Glutamatergic neuron (in vitro differentiated cells): Measurements from ENCODE around the gene ATP1A3. TPM values are rescaled to one million over a fixed set of nuclear protein-coding genes. Genes with fewer than 3 reads are reported as not detected.

ENCODE experiments used
- DNase-seq: peaks from one replicate; pipeline ENCODE4 v3.0.0; 2022
- H3K27ac Mint-ChIP-seq: one replicate; pipeline ENCODE4 v1.8.0; 2020; ENCODE audit warnings: mild to moderate bottlenecking, mixed read lengths, inconsistent platforms; ENCODE audit not compliant: unreplicated experiment
- H3K27me3 Mint-ChIP-seq: one replicate; pipeline ENCODE4 v1.8.0; 2020; ENCODE audit warnings: mild to moderate bottlenecking, moderate library complexity, mixed read lengths, inconsistent platforms; ENCODE audit not compliant: unreplicated experiment
- H3K36me3 Mint-ChIP-seq: one replicate; pipeline ENCODE4 v1.8.0; 2020; ENCODE audit warnings: mild to moderate bottlenecking, mixed read lengths, inconsistent platforms; ENCODE audit not compliant: unreplicated experiment
- H3K4me1 Mint-ChIP-seq: one replicate; pipeline ENCODE4 v1.8.0; 2020; ENCODE audit warnings: mild to moderate bottlenecking, low read depth, mixed read lengths, inconsistent platforms; ENCODE audit not compliant: unreplicated experiment
- H3K4me3 Mint-ChIP-seq: one replicate; pipeline ENCODE4 v1.8.0; 2020; ENCODE audit warnings: mild to moderate bottlenecking, mixed read lengths, inconsistent platforms; ENCODE audit not compliant: unreplicated experiment
- H3K9me3 Mint-ChIP-seq: one replicate; pipeline ENCODE4 v1.8.0; 2020; ENCODE audit warnings: mild to moderate bottlenecking, moderate library complexity, mixed read lengths, inconsistent platforms; ENCODE audit not compliant: unreplicated experiment
- CTCF ChIP-seq: fragments of 200-600 bp; sonication (generic); IDR thresholded peaks from one replicate; pipeline ENCODE4 v1.5.0; 2021; ENCODE audit not compliant: partially characterized antibody, unreplicated experiment
- total RNA-seq: library from RNA; stranded (reverse); fragmentation: NEBNext Ultra II Directional; extraction: Animal tissue kit (Norgen Biotek cat#: 25700); gene quantifications from one replicate; pipeline ENCODE4 v1.2.1, GENCODE V29; 2021; ENCODE audit not compliant: unreplicated experiment

ATP1A3 gene
- total RNA-seq, 1 donor from 2014 or later, result 650 TPM

DNA sequence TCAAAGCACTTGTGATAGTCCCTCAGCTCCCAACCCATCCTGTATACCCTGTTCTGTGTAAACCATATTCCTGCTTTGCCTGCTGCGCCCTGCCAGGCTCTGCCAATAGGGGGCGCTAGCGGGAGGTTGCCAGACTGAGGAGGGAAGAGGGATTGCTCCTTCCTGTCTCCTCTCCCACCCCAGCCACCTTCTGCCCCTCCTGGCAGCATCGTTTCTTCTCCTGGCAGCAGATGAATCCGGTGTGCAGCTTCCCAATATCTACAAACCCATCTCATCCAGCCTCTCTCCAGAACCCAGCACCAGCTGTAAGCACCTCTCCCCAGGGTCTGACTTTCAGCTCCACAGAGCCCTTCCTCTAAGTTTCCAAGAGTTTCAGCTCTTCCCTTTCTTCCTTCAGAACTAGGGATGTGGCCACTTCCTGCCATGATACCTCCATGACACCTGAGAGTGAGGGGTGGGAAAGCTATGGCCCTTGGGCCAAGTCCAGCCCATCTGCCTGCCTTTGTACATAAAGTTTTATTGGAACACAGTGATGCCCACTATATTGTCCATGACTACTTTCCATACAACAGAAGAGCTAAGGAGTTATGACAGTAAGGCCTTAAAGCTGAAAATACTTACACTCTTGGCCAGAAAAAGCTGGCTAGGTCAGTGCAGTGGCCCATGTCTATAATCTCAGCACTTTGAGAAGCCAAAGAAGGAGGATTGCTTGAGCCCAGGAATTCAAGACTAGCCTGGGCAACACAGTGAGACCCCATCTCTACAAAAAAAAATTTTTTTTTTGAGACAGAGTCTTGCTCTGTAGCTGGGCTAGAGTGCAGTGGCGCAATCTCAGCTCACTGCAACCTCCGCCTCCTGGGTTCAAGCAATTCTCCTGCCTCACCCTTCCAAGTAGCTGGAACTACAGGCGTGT is 34.5 kb upstream of the ATP1A3 start:
- peaks cover 5% of the 10 kb centered on the region for H3K36me3 Mint-ChIP-seq

DNA sequence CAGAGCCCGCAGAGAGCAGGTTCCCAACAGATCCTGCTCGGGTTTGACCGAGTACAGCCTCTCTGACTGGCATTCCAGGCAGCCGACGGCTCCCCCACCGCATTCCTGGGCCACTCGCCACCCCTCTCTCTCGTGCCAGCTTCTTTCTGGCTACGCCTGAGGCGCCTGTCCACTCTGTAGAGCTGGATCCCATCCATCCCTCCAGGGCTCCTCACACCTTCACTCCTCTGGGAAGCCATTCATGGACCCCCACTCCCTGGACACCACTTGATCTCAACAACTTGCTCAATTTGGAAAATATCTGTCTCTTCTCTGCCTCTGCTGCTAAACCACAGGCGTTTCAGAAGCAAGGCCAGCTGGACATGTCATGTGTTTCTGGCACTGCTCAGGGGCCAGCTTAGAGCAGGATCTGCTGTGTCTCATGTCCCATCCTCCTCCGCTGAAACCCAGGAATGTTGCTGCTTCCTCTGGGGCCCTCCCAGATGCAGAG is 30.6 kb upstream of the ATP1A3 start:
- no peak overlapping the region for H3K27ac Mint-ChIP-seq
- H3K9me3 Mint-ChIP-seq, result peaks cover 3% of the 10 kb centered on the region
- H3K27me3 Mint-ChIP-seq, result peaks cover 12% of the 10 kb centered on the region
- H3K4me3 Mint-ChIP-seq, result no peak overlapping the region
- peaks cover 12% of the 10 kb centered on the region for H3K36me3 Mint-ChIP-seq
- TF ChIP-seq CTCF, result no peak
- no peak for DNase-seq
- peaks cover 16% of the 10 kb centered on the region for H3K4me1 Mint-ChIP-seq

More for the DNA sequence above, 34.5 kb upstream of the ATP1A3 start:
- H3K9me3 Mint-ChIP-seq, result peaks cover 3% of the 10 kb centered on the region
- no peak overlapping the region for H3K27ac Mint-ChIP-seq
- DNase-seq, result peak; percentile 81
- no peak overlapping the region for H3K4me3 Mint-ChIP-seq
- TF ChIP-seq CTCF, result peak; percentile 79
- H3K4me1 Mint-ChIP-seq, result peaks cover 27% of the 10 kb centered on the region
- peaks cover 14% of the 10 kb centered on the region for H3K27me3 Mint-ChIP-seq

DNA sequence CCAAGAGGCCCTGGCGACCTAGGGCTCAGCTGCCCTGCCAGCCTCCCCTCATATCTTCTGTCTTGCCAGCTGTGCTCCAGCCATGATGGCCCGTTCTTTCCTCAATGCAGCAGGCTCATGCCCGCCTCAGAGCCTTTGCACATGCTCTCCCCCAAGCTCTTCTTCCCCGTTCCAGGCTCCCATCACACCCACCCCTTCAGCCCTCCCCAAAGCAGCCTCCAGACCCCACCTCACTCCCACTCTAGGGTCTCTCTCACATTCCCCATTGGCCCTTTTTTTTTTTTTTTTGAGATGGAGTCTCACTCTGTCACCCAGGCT is 29.9 kb upstream of the ATP1A3 start:
- Mint-ChIP-seq H3K27me3 (peaks cover 12% of the 10 kb centered on the region), H3K4me3 (no peak overlapping the region), H3K9me3 (peaks cover 3% of the 10 kb centered on the region), H3K36me3 (peaks cover 12% of the 10 kb centered on the region), H3K4me1 (peaks cover 15% of the 10 kb centered on the region), H3K27ac (no peak overlapping the region)
- DNase-seq, result no peak
- TF ChIP-seq CTCF, result no peak

DNA sequence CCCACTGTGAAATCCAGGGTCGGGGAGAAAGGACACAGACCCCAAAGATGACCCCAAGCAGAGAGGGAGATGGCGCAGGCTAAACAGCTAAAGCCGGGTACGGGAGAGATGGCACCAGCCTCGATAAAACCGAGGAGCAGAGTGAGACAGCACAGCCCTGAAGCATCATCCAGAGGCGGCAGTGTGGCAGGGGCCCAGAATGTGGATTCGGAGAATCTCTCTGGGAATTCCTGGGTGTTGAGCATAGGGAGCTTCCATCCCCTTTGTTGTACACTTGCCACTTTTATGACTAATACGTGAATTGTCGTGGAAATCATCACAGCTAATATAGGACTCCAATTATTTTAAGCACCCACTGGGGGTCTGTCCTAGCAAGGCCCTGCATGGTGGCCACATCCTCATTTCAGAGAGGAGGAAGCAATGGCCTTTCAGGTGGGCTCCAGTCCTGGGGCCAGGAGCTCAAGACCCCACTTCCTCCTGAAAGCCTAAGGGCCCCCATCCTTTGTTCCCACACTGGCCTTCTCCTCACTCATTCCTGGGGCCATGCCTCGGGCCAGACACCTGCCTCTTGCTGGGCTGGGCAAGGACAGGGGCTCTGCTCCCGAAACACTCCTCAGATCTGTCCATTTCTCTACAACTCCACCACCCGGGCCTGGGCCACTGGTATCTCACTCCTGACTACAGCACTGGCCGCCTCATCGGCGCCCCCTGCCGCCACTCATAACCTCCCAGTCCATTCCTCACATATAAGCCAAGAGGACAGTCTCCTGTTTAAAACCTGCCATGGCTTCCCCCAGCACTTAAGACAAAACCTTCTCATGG is 29.3 kb upstream of the ATP1A3 start:
- peaks cover 11% of the 10 kb centered on the region for H3K4me1 Mint-ChIP-seq
- peak; percentile 59 for DNase-seq
- peak overlapping the region; percentile 32 for H3K4me3 Mint-ChIP-seq
- peaks cover 2% of the 10 kb centered on the region for H3K9me3 Mint-ChIP-seq
- peaks cover 12% of the 10 kb centered on the region for H3K36me3 Mint-ChIP-seq
- H3K27ac Mint-ChIP-seq, result peak overlapping the region; percentile 16
- TF ChIP-seq CTCF, result peak; percentile 32
- H3K27me3 Mint-ChIP-seq, result peaks cover 10% of the 10 kb centered on the region
